NCI-H2227 (cell line): ENCODE results near the gene SOS1.
"Not testable (repeated sequence)": the region's sequence is repeated elsewhere in the genome, so short reads cannot be mapped to it uniquely, and the experiment has no call there.

Source experiments
- DNase-seq: peaks from one replicate; lab custom pipeline; 2025; ENCODE audit not compliant: unreplicated experiment; lab: John Stamatoyannopoulos, UW

The SOS1 gene

DNA sequence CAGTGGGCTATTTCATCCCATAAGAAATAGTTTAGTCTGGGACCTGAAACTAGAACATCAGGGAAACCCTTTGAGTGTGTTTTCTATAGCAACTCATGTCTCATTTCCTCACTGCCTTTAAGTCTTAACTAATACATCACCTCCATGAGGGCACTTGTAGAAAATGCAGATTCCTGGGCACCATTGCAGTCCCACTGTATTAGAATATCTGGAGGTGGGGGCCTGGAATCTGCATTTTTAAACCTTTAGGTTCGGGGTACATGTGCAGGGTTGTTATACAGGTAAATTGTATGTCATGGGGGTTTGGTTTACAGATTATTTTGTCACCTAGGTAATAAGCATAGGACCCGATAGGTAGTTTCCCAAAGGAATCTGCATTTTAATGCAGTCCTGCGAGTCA lies 143.8 kb downstream of the SOS1 start:
- DNase-seq, result no peak

GRCh38 chr2:38975042-38975441 lies 145.8 kb downstream of the SOS1 start:
- DNase-seq, result no peak

- DNase-seq, result no peak
Observed at GRCh38 chr2:38973266-38973665, 147.6 kb downstream of the SOS1 start.

DNA sequence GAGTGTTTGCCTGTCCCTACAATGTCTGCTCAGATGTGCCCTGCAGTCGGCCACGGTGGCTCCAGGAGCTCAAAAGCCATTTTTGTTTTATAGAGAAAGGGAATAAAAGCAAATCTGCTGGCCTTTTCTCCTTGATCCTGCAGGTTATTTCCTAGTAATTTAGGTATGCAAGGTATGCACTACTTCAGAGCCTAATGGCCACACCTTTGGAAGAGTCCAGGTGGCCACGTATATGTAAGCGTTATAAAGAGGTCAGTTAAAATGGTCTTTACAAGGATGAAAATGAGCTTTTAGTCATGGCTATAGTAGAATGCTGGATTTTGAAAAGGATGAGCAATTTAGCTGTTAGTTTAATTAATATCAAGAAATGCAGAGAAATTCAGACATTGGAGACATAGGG lies 149.5 kb downstream of the SOS1 start:
- DNase-seq, result no peak

DNA sequence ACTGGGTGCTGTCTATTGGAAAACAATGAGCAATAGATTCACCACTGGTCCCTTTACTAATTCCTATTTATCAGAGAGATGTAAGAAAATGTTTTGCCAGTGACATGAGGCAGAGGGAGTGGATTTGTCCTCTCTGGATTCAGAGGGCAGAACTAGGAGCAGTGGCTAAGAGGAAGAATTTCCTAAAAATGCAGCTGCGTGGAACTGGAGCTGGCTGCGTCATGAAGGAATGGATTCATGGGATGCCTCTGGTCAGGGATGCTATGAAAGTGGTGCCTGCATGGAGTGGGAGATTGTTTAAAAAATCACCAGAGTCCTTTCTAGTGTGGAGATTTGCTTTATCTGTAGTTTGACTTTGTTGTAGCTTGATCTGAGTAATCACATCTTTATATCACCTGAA lies 152.8 kb downstream of the SOS1 start:
- DNase-seq, result no peak

- no peak for DNase-seq
Observed at GRCh38 chr2:38966678-38967077, 154.2 kb downstream of the SOS1 start.

DNA sequence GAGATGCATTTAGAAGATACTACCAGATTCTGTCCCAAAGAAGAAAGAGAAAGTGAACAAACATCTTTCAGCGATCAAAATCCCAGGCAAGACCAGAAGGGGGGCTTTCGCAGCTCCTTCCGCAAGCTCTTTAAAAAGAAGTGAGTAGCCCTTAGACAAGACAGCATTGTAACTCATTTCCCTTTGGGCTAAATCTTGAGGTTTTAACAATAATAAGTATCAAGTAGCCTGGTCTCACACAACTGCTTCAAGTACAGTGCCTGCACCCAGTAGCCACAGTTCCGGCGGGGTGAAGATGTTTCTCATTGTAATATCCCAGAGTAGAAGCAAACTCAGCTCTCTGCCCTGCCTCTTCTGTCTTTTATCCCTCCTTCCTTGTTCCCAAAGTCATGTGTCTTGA lies 154.8 kb downstream of the SOS1 start:
- DNase-seq, result no peak

DNA sequence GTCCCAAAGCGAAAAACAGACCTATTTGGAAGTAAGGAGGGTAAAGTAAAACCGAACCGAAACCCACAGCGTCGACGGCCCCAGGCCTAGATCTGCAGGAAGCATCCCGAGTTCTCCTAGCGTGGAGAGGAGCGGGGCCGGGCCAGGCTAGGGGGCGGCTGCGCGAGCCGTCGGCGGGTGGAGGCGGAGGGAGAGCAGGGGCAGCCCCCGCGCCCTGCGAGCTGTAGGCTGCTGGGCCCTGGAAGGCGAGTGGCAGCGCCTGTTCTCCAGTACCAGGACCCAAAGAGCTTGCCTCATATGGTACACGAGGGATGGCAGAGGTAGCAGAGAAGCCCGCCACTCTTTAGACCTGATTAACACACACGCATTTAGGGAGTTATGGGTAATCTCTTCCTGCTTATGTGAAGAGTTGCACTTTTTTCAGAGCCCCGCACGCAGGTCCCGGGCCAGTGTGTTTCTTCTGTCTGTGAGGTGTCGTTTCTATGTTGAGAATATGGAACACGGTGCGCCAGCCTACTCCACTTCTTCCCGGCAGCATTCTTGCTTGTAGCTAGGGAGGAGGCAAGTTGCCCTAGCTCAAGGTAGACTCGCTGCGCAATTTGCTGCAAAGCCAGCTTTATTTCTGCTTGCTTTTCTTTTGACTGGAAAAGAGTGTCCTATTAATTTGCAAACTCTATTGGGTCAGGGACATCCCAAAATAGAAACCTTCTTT lies 160.1 kb downstream of the SOS1 start:
- DNase-seq, result no peak

DNA sequence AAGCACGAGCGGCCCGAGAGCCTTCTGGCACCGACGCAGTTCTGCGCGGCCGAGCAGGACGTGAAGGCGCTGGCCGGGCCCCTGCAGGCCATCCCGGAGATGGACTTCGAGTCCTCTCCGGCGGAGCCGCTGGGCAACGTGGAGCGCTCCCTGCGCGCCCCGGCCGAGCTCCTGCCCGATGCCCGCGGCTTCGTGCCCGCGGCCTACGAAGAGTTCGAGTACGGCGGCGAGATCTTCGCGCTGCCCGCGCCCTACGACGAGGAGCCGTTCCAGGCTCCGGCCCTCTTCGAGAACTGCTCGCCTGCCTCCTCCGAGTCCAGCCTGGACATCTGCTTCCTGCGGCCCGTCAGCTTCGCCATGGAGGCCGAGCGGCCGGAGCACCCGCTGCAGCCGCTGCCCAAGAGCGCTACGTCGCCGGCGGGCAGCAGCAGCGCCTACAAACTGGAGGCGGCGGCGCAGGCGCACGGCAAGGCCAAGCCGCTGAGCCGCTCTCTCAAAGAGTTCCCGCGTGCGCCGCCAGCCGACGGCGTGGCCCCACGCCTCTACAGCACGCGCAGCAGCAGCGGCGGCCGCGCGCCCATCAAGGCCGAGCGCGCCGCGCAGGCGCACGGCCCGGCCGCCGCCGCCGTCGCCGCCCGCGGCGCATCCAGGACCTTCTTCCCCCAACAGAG lies 160.8 kb downstream of the SOS1 start:
- DNase-seq, result no peak

- no peak for DNase-seq
Observed at GRCh38 chr2:38959466-38959865, 161.4 kb downstream of the SOS1 start.

GRCh38 chr2:38957972-38958371 lies 162.9 kb downstream of the SOS1 start:
- no peak for DNase-seq

GRCh38 chr2:38951766-38952165 lies 169.1 kb downstream of the SOS1 start:
- DNase-seq, result no peak

- no peak for DNase-seq
Observed at GRCh38 chr2:38948995-38949394, 171.9 kb downstream of the SOS1 start.

GRCh38 chr2:38948387-38948882 lies 172.4 kb downstream of the SOS1 start:
- DNase-seq, result no peak

GRCh38 chr2:38947241-38948239 lies 173.3 kb downstream of the SOS1 start:
- peak; percentile 67 for DNase-seq

DNA sequence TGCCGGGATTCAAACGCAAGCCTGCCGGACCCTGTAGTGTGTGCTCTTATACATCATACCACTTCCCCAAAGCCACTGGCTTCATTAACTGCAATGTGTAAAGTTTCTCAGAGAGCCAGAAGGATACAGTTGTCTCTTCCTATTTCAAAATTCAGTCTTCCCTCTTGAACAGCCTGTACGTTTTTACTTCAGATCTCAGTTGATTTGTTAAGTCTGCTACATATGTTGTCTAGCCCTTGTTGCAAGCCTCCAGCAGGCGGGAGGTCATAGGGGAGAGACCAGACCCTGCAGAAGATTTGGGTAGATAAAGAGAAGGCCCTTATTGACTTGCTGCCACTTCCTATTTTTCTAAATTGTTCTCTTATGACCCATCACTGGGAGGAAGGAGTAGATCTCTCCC lies 174.9 kb downstream of the SOS1 start:
- DNase-seq, result no peak

- DNase-seq, result no peak
Observed at GRCh38 chr2:38945372-38945771, 175.5 kb downstream of the SOS1 start.

DNA sequence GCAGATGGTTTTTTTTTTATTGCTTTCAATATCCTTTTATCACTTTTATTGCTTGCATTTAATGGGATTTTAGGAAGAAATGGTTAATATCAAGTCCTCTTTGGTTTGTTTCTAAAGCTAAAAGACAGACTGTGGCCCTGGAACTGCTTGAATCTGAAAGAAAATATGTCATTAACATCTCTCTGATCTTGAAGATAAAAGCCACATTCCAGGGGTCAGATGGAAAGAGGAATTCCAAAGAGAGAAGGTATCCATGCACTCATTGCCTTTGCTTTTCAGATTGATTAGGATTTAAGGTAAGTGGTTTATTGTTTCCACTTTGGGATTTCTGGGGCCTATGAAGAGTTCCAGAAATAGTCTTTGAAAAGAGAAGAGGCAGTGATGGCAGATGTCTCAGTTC lies 177.1 kb downstream of the SOS1 start:
- no peak for DNase-seq

DNA sequence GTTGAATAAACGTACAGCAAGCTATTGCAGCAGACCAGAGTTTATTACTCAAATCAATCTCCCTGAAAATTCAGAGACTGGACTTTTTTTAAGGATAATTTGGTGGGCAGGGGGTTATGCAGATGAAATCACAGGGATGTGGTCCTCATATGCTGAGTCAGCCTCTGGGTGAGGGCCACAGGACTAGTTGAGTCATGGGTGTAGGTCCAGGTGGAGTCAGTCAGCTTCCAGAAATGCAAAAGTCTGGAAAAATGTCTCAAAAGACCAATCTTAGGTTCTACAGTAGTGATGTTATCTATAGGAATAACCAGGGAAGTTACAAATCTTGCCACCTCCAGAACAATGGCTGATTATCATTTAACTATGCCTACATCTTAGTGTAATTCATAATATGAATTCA lies 180.1 kb downstream of the SOS1 start:
- DNase-seq, result no peak

GRCh38 chr2:38937548-38937947 lies 183.3 kb downstream of the SOS1 start:
- no peak for DNase-seq

- DNase-seq, result not testable (repeated sequence)
Observed at GRCh38 chr2:38936516-38936915, 184.3 kb downstream of the SOS1 start.
